NCI-H1694 treated with DMSO at 0.1 percent for 48 hours (cell line): Measurements from ENCODE around the gene ISL1.

Experiments used
- DNase-seq: peaks from one replicate; lab custom pipeline; 2025; lab: John Stamatoyannopoulos, UW

Gene ISL1

DNA sequence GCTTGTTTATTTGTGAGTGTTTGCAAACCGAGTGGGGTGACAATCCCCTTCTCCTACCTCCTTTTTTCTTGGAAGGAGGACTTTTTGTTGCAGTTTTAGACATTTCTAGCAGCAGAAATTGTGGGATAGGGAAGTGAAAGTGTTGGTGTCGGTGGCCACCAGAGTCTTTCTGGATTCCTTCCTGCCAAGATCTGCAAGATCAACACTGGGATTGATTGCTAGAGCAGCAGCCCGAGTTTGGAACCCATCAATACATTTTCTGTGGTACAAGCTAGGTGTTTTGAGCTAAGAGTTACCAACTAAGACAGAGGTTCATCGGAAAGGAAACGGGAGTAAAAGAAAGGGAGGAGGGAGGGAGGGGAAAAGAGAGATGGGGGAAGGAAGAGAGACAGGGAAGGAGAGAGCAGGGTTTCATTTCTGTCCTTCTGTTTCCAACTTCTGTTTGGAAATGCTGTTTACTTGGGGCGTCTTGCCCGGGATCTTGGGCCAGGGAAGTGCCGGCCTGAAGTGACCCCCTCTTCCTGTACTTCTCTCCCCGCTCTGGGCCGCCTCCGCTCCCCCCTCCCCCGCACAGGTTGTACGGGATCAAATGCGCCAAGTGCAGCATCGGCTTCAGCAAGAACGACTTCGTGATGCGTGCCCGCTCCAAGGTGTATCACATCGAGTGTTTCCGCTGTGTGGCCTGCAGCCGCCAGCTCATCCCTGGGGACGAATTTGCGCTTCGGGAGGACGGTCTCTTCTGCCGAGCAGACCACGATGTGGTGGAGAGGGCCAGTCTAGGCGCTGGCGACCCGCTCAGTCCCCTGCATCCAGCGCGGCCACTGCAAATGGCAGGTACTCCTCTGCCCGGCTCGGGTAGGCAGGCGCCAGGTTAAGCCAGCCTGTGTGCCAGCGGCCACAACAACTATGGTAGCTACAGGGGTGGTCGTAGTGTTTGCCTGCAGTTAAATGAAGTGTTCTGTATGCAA lies 4.0 kb downstream of the ISL1 start:
- DNase-seq = no peak

DNA sequence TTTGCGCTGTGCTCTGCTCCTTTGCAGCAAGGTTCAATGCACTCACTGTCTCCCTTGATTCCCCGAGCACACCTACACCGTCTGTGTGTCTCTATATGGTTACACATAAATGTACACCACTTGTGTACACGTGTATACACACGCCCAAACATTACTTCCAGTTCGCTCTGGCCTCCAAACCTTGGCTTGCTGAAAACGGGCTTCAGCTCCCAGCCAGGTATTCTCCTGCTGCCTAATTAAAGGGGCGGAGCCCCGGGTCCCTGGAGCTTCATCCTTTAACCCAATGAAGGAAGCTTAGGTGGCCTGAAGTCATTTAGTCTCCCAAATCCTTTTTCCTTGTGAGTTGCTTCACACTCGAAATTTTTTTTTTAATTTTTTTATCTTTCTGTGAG lies 4.6 kb downstream of the ISL1 start:
- no peak for DNase-seq

DNA sequence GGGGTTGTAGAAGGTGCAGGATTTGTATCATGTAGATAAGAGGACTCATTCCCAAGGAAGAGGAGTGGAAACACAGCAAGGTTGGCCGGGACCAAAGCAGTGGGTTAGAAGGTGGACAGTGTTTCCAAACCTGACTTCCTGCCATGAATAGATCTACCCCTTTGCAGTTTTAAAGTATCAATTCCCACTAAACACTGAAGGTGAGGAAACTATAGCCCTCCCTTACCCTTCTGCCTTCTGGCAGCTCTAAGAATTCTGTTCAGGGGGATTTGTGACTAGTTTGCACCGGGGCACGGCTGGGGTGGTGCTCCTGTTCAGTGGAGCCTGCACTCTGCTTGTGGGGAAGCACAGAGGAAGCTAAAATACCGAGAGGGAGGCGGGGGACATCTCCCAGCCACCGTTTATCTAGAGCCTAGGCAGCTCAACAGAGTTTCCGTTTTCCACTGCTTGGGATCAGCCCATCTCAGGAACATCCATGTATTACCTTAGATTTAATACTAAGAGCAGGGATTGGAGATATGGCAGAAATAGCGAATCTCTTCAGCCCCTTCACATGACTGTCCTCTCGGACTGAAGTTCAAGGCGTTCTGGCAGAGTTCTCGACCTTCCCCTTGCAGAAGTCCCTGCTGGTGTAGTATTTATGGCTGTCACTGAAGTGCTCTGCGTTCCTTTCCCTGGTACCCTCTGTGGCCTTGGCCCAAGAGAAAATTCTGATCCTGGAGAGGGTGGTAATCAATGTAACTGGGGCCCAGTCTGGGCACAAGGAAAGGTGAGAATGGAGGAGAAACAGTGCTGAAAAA lies 5.4 kb downstream of the ISL1 start:
- DNase-seq = no peak

DNA sequence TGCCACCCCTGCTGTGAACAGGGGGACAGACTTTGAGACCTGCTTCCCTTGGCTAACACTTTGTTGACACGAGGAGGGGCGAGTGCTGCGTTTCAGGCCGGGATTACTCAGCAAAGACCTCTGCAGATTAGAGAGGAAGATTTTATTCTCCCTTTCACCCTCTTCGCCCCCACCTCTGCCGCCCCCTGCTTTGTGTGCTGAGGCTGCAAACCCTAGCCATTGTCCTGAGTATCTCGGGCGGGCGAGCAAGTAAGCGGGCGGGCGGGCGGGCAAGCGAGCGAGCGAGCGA lies 6.0 kb downstream of the ISL1 start:
- no peak for DNase-seq

DNA sequence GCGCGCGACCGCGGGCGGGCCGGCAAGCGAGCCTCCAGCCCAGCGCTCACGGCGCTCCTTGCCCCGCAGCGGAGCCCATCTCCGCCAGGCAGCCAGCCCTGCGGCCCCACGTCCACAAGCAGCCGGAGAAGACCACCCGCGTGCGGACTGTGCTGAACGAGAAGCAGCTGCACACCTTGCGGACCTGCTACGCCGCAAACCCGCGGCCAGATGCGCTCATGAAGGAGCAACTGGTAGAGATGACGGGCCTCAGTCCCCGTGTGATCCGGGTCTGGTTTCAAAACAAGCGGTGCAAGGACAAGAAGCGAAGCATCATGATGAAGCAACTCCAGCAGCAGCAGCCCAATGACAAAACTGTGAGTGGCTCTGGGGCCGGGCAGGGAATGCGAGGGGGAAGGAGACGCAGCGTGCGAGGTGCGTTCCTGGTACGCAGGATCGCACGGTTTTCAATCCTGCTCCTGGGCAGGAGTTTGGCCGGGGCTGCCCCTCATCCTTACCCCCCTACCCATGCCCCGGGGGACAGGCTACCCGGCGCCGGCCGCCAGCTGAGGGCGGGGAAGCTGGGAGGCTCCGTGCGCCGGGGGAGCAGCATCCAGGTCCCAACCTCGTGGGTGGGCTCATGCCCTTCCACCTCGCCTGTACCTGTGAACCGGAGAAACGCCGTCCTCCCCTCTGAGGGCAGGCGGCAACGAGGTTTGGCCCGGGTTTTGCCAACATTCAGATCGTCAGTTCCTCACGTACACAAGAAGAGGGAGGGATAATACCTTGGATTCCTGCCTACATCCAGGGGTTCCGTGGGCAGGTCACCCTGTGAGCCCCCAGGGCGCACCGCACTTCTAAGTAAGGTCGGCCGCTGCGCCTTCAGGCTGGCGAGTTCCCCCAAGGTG lies 6.6 kb downstream of the ISL1 start:
- no peak for DNase-seq

DNA sequence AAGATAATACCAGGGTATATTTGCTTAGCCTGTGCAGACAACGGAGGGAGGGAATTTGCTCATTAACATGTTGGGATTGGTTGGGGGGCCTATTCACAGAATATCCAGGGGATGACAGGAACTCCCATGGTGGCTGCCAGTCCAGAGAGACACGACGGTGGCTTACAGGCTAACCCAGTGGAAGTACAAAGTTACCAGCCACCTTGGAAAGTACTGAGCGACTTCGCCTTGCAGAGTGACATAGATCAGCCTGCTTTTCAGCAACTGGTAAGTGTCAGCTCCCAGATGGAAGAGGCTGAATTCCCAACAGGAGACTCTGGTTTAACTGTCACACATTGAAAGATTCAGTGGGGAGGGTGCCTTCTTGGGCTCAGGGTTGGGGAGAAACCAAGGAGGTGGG lies 7.9 kb downstream of the ISL1 start:
- DNase-seq = no peak

DNA sequence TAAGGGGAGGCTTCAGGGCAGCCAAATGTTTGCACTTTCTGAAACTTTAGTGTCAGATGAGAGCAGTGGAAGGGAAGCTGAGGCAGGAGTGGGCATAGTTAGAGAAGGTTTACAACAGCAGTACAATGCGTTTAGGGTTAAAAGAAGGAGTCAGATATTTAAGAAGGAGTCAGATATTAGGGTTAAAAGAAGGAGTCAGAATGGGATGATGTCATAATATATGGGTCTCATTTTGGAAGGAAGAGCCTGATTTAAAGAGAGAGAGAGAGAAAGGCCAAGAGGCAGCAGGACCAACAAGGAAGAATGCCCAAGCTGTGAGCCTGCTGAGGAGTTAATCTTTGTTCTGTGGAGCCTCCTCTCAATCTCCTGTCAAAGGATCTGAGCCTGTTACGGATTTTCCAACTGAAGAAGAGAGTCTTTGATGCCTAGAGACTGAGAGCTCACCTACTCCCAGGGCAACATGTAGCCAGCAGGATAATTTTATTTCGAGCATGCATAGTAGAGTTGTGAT lies 9.5 kb downstream of the ISL1 start:
- no peak for DNase-seq

DNA sequence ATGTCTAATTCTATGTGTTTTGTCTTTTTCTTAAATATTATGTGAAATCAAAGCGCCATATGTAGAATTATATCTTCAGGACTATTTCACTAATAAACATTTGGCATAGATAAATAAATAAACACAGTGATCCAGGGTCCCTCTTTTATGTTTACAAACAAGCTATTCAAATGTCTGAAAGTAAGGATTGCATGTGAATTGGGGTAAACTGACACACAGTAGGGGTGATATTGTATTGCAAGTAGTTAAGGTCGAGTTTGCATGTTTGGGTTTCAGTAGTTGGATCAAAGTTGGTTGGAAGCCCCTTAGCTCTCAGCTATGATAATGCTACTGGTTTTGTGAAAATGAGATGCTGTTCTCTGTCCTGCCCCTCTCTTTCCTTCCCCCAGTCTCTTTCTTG lies 11.4 kb downstream of the ISL1 start:
- DNase-seq = no peak

DNA sequence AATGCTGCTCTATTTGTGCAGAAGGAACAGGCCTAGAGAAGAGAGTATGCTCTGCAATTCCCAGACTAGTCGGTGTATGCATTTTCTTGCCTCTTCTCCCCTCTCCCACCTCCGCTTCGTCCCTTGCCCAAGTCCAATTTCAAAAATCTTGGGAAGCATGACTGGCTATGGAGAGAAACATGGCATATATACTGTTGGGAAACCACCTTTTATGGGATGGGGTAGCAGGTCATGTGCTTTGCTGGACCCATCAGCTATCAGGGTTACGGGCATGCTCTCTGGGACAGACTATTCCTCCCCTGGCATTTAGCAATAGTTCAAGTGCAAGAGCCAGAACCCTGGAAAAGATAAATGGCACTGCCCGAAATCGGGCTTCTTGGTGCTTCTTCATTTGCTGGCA lies 12.0 kb downstream of the ISL1 start:
- no peak for DNase-seq

DNA sequence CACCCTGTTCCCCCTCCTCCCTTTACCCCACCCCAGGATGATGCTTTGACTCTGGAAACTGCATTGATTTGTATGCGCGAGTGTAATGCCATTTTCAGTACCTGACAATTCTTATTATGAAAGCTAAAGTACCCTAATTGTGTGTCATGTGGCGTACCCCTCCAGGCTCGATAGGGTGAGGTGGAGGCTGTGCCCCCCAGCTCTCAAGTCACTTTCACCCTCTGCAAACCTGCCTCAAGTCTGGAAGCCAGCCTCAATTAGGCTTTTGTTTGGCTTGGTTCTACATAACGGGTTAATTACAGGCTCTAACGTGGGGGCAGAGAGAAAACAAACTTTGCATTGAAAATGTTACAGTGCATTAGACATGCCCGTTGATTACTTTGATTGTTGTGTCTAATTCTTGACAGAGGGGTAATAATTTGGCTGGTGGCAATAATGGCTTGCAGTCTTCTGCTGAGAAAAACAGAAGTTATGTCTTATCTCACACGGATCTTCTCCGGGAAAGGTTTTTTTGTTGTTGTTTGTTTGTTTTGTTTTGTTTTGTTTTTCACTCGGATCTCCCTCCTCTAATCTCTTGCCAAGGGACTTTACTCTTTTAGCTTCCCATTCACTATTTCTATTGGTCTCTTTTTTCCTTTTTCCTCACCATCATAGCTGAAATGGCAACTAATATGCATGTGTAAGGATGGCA lies 12.6 kb downstream of the ISL1 start:
- DNase-seq = no peak

DNA sequence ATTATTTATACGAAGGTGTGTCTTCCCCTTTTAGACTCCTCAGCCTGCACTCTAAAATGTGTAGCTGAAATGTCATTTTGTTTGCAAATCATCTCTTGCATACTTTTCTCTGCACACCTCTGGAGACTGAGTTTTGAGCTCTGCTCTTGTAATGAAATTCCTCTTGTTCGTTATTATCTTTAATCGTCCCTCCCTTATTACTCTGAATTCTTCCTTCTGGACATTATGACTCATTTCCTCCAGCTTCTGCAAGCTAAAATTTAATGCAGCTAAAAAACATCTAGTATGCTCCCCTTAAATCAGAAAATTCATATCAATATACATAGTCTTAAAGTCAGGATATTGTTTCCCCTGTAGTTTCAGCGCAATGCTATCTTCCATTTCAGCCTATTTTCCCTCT lies 13.5 kb downstream of the ISL1 start:
- DNase-seq = no peak

DNA sequence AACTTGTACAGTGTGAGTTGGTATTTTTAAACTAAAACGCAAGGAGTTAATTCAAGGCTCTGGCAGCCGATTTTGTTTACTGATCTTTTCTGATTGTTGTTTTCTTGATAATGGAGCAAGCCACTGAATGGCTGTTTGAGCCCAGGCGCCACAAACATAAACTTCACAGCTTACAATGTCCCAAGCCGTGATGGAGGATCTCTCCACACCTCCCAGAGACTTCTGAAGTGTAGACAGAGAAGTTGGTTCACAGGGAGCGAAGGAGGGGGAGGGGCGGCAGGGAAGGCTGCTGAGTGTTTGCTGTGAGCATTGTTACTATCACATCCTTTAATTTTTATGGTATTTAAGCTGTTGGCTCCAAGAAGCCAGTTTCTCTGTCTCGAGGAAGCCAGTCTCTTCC lies 14.7 kb downstream of the ISL1 start:
- no peak for DNase-seq

DNA sequence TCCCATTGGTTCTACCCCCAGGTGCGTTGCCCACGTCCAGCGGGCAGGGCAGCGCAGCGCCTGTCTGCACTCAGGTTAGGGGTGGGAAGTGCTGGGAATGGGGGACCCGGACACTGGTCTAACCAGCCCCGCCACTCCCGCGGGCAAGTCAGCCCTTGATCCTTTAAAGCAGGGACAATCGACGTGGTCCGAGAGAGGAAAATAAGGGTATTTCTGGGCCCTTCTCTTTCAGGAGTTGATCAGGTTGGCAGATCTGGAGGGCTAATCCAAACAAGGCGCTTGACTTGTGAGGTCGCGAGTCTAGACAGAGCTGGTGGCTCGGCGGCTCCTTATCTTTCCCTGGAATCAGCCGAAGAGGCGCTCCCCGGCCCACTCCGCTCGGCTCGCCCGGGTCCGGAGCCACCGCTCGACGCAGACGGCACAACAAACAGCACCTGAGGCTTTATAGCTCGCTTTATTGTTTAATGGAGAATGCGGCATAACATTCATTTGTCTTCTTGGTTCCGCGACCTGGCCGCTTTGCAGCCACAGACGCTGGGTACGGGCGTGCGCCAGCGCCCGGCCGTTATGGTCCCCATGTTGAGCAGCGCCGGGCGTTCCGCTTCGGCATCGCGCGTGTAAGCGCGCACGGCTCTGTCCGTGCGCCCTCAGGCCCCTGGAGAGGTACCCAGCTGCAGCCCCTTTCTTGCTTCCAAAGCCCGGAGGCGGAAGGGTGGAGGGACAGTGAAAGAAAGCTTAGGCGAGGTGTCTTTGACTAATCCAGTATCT lies 15.8 kb downstream of the ISL1 start:
- no peak for DNase-seq

DNA sequence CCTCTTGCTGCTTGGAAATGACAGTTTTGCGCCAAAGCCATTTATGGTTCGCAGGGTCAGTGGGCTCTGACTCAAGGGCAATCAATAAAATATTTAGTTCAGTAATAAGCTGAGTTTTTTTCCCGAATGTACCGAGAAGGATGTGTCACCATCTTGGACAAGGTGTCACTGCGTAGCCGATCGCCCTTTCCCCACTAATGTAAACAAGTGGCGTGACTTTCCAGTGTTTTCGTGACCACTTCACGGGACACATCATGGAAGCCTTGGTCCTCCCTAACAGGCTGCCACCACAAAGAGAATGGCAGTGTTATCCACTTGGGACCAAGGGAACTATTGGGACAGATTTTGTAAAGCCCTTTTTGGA lies 16.4 kb downstream of the ISL1 start:
- no peak for DNase-seq

DNA sequence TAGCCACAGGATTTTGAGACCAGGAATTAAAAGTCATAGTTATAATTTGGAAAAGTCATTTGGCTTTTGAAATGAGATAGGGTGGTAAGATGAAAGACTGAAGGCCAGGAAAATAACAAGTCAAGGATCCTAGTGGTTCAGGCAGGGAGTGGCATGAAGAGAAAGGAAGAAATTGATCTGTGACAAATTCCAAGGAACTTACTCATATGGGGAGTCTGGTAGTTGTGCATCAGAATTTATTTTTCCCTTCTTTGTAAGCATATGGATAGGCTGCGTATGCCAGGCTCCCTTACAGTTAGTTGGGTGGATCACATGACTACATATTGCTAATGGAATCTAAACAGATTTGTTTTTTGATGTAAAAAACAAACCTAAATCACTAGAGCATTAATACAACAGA lies 21.0 kb downstream of the ISL1 start:
- DNase-seq = no peak

DNA sequence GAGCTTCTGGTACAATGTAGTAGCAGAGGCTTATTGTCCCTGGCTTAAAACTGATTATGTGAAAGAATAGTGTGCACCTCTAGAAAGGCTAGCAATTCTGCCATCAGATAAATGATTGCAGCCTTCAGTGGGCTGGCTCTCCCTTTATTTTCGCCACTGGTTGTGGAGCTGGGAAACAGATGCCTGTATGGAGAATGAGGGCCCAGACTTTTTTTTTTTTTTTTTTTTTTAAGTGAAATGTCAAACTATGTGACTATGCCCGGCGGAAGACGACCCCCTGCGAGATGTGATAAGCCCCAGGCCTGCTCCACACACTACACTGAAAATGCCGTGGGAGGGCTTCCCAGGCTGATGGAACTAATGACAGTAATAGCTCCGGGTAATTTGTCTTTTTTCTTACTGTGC lies 28.7 kb downstream of the ISL1 start:
- DNase-seq = no peak

DNA sequence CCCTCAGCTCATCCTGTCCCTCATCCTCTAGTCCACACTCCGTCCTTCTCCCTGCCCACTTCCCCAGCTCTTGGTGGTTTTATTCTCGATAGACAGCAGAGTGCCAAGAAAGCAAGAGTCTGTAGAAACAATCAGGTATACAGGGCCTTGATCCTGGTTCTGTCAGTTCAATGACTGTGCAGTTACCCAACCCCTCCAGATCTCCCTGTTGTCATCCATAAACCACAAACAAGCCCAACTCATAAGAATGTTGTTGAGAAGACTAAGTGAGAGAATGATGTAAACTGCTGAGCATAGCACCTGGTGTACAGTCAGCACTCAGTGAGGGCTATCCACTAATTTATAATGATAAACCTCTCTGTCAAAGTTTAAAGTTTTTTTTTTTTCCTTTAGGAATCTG lies 31.3 kb downstream of the ISL1 start:
- no peak for DNase-seq

DNA sequence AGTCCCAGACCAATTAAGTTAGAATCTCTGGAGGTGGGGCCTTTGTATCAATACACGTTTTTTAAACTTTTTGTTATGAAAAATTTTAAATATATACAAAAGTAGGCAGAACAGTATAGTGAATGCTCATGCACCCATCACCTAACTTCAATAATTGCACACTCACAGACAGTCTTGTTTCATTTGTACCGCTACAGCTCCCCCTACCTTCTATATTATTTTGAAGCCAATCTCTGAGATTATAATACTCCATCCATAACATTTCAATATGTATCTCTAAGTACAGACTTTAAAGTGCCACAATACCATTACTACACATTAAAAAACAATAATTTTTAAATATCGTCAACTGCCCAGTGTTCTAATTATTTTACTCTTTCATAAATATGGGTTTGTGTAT lies 32.9 kb downstream of the ISL1 start:
- no peak for DNase-seq

DNA sequence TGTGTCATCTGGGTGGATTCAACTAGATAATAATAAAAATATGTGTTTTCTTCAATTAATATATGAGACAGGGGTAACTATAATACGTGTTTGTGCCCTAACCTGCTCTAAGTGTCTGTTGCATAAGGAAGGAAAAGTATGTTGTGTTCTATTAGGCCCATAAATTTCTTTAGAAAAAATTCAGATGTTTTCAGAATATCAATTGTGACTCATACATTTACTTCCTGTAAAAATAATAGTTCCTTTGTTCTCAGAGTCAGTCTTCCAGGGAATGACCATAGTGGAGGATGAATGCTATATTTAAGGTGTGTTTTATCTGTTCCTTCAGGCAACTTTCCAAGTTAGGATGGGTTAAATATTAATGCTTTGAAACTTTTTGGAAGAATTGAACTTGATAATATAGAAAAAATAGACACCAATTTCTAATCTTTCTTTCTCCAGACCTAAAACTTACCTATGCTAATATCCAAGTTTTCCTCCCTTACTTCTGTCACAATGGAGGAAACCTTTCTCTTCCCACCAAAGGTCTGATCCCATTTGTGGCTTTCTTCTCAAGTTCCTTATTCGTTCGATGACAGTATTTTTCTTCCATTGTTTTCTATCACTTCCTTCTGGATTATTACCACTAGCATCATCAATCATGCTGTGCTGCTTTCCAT lies 49.9 kb downstream of the ISL1 start:
- no peak for DNase-seq

DNA sequence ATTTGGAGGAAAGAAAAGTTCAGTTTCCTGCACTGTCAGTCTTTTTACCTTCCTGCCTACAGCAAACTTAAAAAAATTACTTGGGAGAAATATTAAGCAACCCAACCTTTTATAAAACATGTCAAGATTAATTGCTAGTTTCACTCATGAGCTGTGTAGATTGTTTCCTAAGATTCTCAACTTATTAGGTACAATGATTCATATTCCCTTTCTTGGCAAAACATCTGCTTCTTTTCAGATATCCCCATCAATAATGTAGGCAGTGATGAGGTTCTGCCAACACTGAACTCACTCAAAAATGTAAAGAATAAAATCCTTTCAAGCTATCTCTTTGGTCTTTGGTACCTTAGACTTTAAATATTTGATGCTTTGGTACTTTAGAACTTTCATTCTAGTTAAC lies 56.0 kb downstream of the ISL1 start:
- no peak for DNase-seq
